Endothelial cell of umbilical vein (primary cell): ENCODE data around the gene CCNK. TPM values are rescaled to one million over a fixed set of nuclear protein-coding genes. Genes with fewer than 3 reads are reported as not detected.

Experiments used
- BruUV-seq: library from RNA; stranded (reverse); fragments of 400-500 nt; replicated peaks from 2 replicates; lab custom pipeline; 2021; lab: Mats Ljungman, UMichigan
- CTCF ChIA-PET: fragments of 300-600, 350-600 bp; sonication (Branson Sonifier 250); formaldehyde crosslinking; loops from one replicate; lab custom pipeline; 2021; ENCODE audit warnings: antibody characterized with exemption, inconsistent platforms; lab: Charles Lee
- POLR2A ChIA-PET: fragments of 300-600, 350-600 bp; sonication (Branson Sonifier 250); formaldehyde crosslinking; loops from one replicate; lab custom pipeline; 2021; ENCODE audit warnings: antibody characterized with exemption, inconsistent platforms; lab: Charles Lee
- DNase-seq: peaks from one replicate; pipeline ENCODE4 v3.0.0-alpha.2; 2011; ENCODE audit warnings: low read depth, low spot score
- FAIRE-seq: peaks from 2 replicates; lab custom pipeline; 2011; peaks lifted over from hg19 to GRCh38; lab: Jason Lieb, UNC
- H2AFZ ChIP-seq: 2 replicates; pipeline ENCODE4 v1.6.0; 2012; ENCODE audit warnings: low read depth, low read length, control low read depth, inconsistent platforms
- H3K27ac ChIP-seq: 2 replicates; pipeline ENCODE4 v1.5.1; 2011; ENCODE audit warnings: low read depth, mild to moderate bottlenecking, control low read depth, low read length, moderate library complexity; ENCODE audit not compliant: insufficient read depth
- H3K27me3 ChIP-seq, 2 experiments: 2 replicates each; pipeline versions ENCODE4 v1.6.0 to v1.6.1; 2011; ENCODE audit warnings: low read length in 2 of 2, mixed read lengths in 1 of 2; ENCODE audit not compliant: control insufficient read depth in 2 of 2, insufficient read depth in 2 of 2
- H3K36me3 ChIP-seq, 2 experiments: 2 replicates in 1 of 2; 3 replicates in 1 of 2; pipeline ENCODE4 v1.5.1; 2011; ENCODE audit warnings: low read length in 2 of 2, mild to moderate bottlenecking in 1 of 2, moderate library complexity in 1 of 2; ENCODE audit not compliant: control insufficient read depth in 2 of 2, insufficient read depth in 2 of 2; ENCODE audit errors: extremely low read depth in 1 of 2
- H3K4me1 ChIP-seq: 3 replicates; pipeline ENCODE4 v1.5.1; 2011; ENCODE audit warnings: mild to moderate bottlenecking, low read length; ENCODE audit not compliant: control insufficient read depth, insufficient read depth; ENCODE audit errors: extremely low read depth
- H3K4me2 ChIP-seq: 2 replicates; pipeline ENCODE4 v1.6.1; 2011; ENCODE audit warnings: low read length, control low read depth, mixed read lengths; ENCODE audit not compliant: insufficient read depth
- H3K4me3 ChIP-seq, 3 experiments: fragments of 200-600 bp in 1 of 3; sonication (generic), shearing (Covaris generic) in 1 of 3; replicated peaks in 1 of 3; 2 replicates each; pipeline ENCODE4 v1.5.1; 2011 to 2016; ENCODE audit warnings: control low read depth in 3 of 3, low read length in 3 of 3, mild to moderate bottlenecking in 2 of 3, inconsistent platforms in 1 of 3, low read depth in 1 of 3, moderate library complexity in 1 of 3; ENCODE audit not compliant: insufficient read depth in 1 of 3
- H3K79me2 ChIP-seq: 2 replicates; pipeline ENCODE4 v1.6.0; 2012; ENCODE audit warnings: low read length, inconsistent platforms; ENCODE audit not compliant: control insufficient read depth, insufficient read depth
- H3K9ac ChIP-seq: replicated peaks from 2 replicates; pipeline ENCODE3; 2011; ENCODE audit warnings: low read length, control low read depth; ENCODE audit not compliant: insufficient read depth; ENCODE audit errors: extremely low read depth
- H3K9me1 ChIP-seq: replicated peaks from 3 replicates; pipeline ENCODE4 v1.6.0; 2011; ENCODE audit warnings: mild to moderate bottlenecking, low read length; ENCODE audit not compliant: control insufficient read depth, insufficient read depth; ENCODE audit errors: extremely low read depth
- H3K9me3 ChIP-seq: replicated peaks from 2 replicates; pipeline ENCODE4 v1.5.1; 2012; ENCODE audit warnings: low read length, inconsistent platforms; ENCODE audit not compliant: control insufficient read depth, insufficient read depth
- H4K20me1 ChIP-seq: replicated peaks from 2 replicates; pipeline ENCODE3; 2011; ENCODE audit warnings: mild to moderate bottlenecking, low read length; ENCODE audit not compliant: control insufficient read depth, insufficient read depth; ENCODE audit errors: extremely low read depth
- EZH2 ChIP-seq: IDR thresholded peaks from 2 replicates; pipeline ENCODE4 v1.6.1; 2012; ENCODE audit warnings: borderline replicate concordance, low read depth, mild to moderate bottlenecking, moderate library complexity, low read length, inconsistent platforms; ENCODE audit not compliant: severe bottlenecking
- FOS ChIP-seq: IDR thresholded peaks from 2 replicates; pipeline ENCODE4 v1.6.1; 2011; ENCODE audit warnings: mild to moderate bottlenecking, low read length, moderate library complexity, borderline replicate concordance; ENCODE audit not compliant: insufficient read depth
- GATA2 ChIP-seq: IDR thresholded peaks from 2 replicates; pipeline ENCODE4 v1.7.0; 2011; ENCODE audit warnings: low read depth, mild to moderate bottlenecking, moderate library complexity, mixed read lengths, low read length; ENCODE audit not compliant: insufficient read length, insufficient read depth
- JUN ChIP-seq: IDR thresholded peaks from 2 replicates; pipeline ENCODE4 v1.6.1; 2011; ENCODE audit warnings: borderline replicate concordance, low read depth; ENCODE audit not compliant: insufficient read length, insufficient read depth
- MAX ChIP-seq: IDR thresholded peaks from 2 replicates; pipeline ENCODE4 v1.6.1; 2011; ENCODE audit not compliant: insufficient read depth, insufficient read length
- MYC ChIP-seq: IDR thresholded peaks from one replicate; pipeline ENCODE4 v1.6.1; 2011; ENCODE audit warnings: mild to moderate bottlenecking, low read depth, low read length
- POLR2A ChIP-seq: IDR thresholded peaks from 2 replicates; pipeline ENCODE4 v1.6.1; 2012; ENCODE audit warnings: low read depth, mild to moderate bottlenecking, control low read depth, low read length
- POLR2AphosphoS5 ChIP-seq: IDR thresholded peaks from 2 replicates; pipeline ENCODE4 v1.6.1; 2012; ENCODE audit warnings: low read depth, mild to moderate bottlenecking, control low read depth, low read length, moderate library complexity; ENCODE audit not compliant: insufficient read depth
- dilution Hi-C: fragments of 300-500 bp; cut with MboI; formaldehyde crosslinking; loops from one replicate; pipeline ENCODE4 v1.15.0; 2019; ENCODE audit warnings: low sequenced_read_pairs; ENCODE audit not compliant: extremely low pct_ligation_motif_present
- intact Hi-C: fragments of 100-400 bp; cut with micrococcal nuclease; formaldehyde crosslinking; loops from one replicate; pipeline ENCODE4 v1.10.0; 2022
- polyA plus RNA-seq, 4 experiments: library from polyadenylated mRNA; depleted of rRNA in 3 of 4; stranded (reverse) in 3 of 4; unstranded in 1 of 4; fragments of >200 nt; gene quantifications; 2 replicates each; pipeline versions ENCODE4 v1.2.1 to v1.2.3, GENCODE V29; 2011 to 2012; ENCODE audit warnings: missing spikeins in 1 of 4
- total RNA-seq: library from RNA; stranded (reverse); gene quantifications from 2 replicates; pipeline ENCODE4 v1.2.3, GENCODE V29; 2021
- TF ChIP-seq, protein P1 (sequence below), 2 donors: IDR thresholded peaks; 1 replicate in 1 of 2; 2 replicates in 1 of 2; pipeline ENCODE4 v1.5.1; 2011; ENCODE audit warnings: low read length in 2 of 2, mild to moderate bottlenecking in 2 of 2, moderate library complexity in 2 of 2, control low read depth in 1 of 2, inconsistent platforms in 1 of 2, low read depth in 1 of 2; ENCODE audit not compliant: insufficient read depth in 1 of 2; ENCODE audit errors: extremely low read depth in 1 of 2

The CCNK gene
- total and polyA plus RNA-seq, 2 donors (not counting 3 experiments of a cell fraction or from before 2014, with no cell fraction given) = 11.9 to 59.3 TPM

- H3K4me1 ChIP-seq = peaks cover 22% of the 10 kb centered on the region
- H3K9me3 ChIP-seq = no peaks in the 10 kb centered on the region
- no peaks in the 10 kb centered on the region for H3K27me3 ChIP-seq
- H3K27ac ChIP-seq = no peak overlapping the region
- BruUV-seq = no TSS peak
- POLR2A ChIA-PET = no interaction called here
- peaks cover 19 to 22% of the 10 kb centered on the region in 2 experiments for H3K36me3 ChIP-seq
- dilution Hi-C loops (no loop called here), intact Hi-C loops (no loop called here)
- no peaks in the 10 kb centered on the region for H3K9me1 ChIP-seq
- CTCF ChIA-PET = interaction anchor here (0.9 kb wide), 1 partner anchor 13 kb away, joined by 3 read pairs; no protein-coding TSS in a partner anchor
- no peak overlapping the region for H2AFZ ChIP-seq
- no peaks in the 10 kb centered on the region for H3K79me2 ChIP-seq
- H3K4me2 ChIP-seq = no peak overlapping the region
- no peak overlapping the region for H3K9ac ChIP-seq
- TF ChIP-seq JUN = no peak
- no peak for TF ChIP-seq FOS
- no peak for TF ChIP-seq POLR2AphosphoS5
- TF ChIP-seq EZH2 = no peak
- TF ChIP-seq, protein P1, sequence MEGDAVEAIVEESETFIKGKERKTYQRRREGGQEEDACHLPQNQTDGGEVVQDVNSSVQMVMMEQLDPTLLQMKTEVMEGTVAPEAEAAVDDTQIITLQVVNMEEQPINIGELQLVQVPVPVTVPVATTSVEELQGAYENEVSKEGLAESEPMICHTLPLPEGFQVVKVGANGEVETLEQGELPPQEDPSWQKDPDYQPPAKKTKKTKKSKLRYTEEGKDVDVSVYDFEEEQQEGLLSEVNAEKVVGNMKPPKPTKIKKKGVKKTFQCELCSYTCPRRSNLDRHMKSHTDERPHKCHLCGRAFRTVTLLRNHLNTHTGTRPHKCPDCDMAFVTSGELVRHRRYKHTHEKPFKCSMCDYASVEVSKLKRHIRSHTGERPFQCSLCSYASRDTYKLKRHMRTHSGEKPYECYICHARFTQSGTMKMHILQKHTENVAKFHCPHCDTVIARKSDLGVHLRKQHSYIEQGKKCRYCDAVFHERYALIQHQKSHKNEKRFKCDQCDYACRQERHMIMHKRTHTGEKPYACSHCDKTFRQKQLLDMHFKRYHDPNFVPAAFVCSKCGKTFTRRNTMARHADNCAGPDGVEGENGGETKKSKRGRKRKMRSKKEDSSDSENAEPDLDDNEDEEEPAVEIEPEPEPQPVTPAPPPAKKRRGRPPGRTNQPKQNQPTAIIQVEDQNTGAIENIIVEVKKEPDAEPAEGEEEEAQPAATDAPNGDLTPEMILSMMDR (IDR thresholded peaks at IDR 0.05; ENCODE audit: extremely low read depth in 1 of 2, insufficient read depth in 1 of 2, low read depth in 1 of 2, low read length in 2 of 2) = no peak
- no peak for TF ChIP-seq MAX
- no peak for TF ChIP-seq MYC
- no peak for TF ChIP-seq POLR2A
- no peak for TF ChIP-seq GATA2
- no peak for DNase-seq
- no peak overlapping the region for H3K4me3 ChIP-seq
- H4K20me1 ChIP-seq = no peaks in the 10 kb centered on the region
- no peak for FAIRE-seq
These were observed 21.8 kb downstream of the CCNK start for GRCh38 chr14:99502989-99503421.
